IMR-90 (cell line): ENCODE results near the gene MITD1. TPM values are rescaled to one million over a fixed set of nuclear protein-coding genes. Genes with fewer than 3 reads are reported as not detected.

Experiments used
- ATAC-seq: fragments of 200-7000 bp; cut with Tn5 transposase; 2 replicates; pipeline ENCODE4 v1.9.1; 2020; ENCODE audit warnings: low read depth, mild to moderate bottlenecking, moderate library complexity
- BruUV-seq: library from RNA; stranded (reverse); fragments of 400-500 nt; replicated peaks from 2 replicates; lab custom pipeline; 2021; lab: Mats Ljungman, UMichigan
- CTCF ChIA-PET: fragments of 300-600 bp; formaldehyde crosslinking; extraction: SDS; loops from one replicate; lab custom pipeline; 2021; ENCODE audit warnings: antibody characterized with exemption; lab: Yijun Ruan, JAX
- POLR2A ChIA-PET: fragments of 300-600 bp; sonication (Branson Sonifier 250); formaldehyde crosslinking; loops from one replicate; lab custom pipeline; 2022; ENCODE audit warnings: antibody characterized with exemption; ENCODE audit not compliant: unreplicated experiment; lab: Charles Lee
- DNase-seq: peaks from one replicate; pipeline ENCODE4 v3.0.0; 2013
- H2AFZ ChIP-seq: replicated peaks from 2 replicates; pipeline ENCODE3; 2013; ENCODE audit warnings: low read length, mild to moderate bottlenecking; ENCODE audit not compliant: poor library complexity
- H2AK5ac ChIP-seq: 2 replicates; pipeline ENCODE4 v1.6.1; 2013; ENCODE audit warnings: low read depth, low read length, inconsistent platforms
- H2AK9ac ChIP-seq: replicated peaks from 2 replicates; pipeline ENCODE3; 2013; ENCODE audit warnings: mild to moderate bottlenecking, low read depth, low read length, moderate library complexity; ENCODE audit not compliant: poor library complexity
- H2BK120ac ChIP-seq: 2 replicates; pipeline ENCODE4 v1.6.1; 2013; ENCODE audit warnings: low read depth, low read length, inconsistent platforms
- H2BK15ac ChIP-seq: 3 replicates; pipeline ENCODE4 v1.6.1; 2013; ENCODE audit warnings: low read depth, low read length, inconsistent platforms
- H2BK20ac ChIP-seq: 2 replicates; pipeline ENCODE4 v1.6.1; 2013; ENCODE audit warnings: low read depth, mild to moderate bottlenecking, inconsistent platforms, low read length, moderate library complexity
- H2BK5ac ChIP-seq: 2 replicates; pipeline ENCODE4 v1.6.1; 2013; ENCODE audit warnings: mild to moderate bottlenecking, low read depth, low read length, inconsistent platforms; ENCODE audit not compliant: poor library complexity, severe bottlenecking
- H3K14ac ChIP-seq: replicated peaks from 2 replicates; pipeline ENCODE4 v1.6.1; 2013; ENCODE audit warnings: low read depth, low read length, inconsistent platforms
- H3K18ac ChIP-seq: 2 replicates; pipeline ENCODE4 v1.6.1; 2013; ENCODE audit warnings: low read depth, low read length, control low read depth
- H3K23ac ChIP-seq: 2 replicates; pipeline ENCODE4 v1.6.1; 2013; ENCODE audit warnings: low read depth, low read length, inconsistent platforms
- H3K27ac ChIP-seq: 2 replicates; pipeline ENCODE4 v1.5.1; 2013; ENCODE audit warnings: mild to moderate bottlenecking, control low read depth, low read length; ENCODE audit not compliant: insufficient read depth
- H3K27me3 ChIP-seq: 2 replicates; pipeline ENCODE4 v1.6.1; 2013; ENCODE audit warnings: low read length; ENCODE audit not compliant: control insufficient read depth, insufficient read depth
- H3K36me3 ChIP-seq: 2 replicates; pipeline ENCODE4 v1.6.1; 2013; ENCODE audit warnings: low read length, mixed read lengths; ENCODE audit not compliant: control insufficient read depth, insufficient read depth
- H3K4ac ChIP-seq: 2 replicates; pipeline ENCODE4 v1.6.1; 2013; ENCODE audit warnings: low read depth, low read length, inconsistent platforms
- H3K4me1 ChIP-seq: 2 replicates; pipeline ENCODE4 v1.6.1; 2013; ENCODE audit warnings: low read length, mixed read lengths; ENCODE audit not compliant: control insufficient read depth, insufficient read depth
- H3K4me2 ChIP-seq: 2 replicates; pipeline ENCODE4 v1.6.1; 2013; ENCODE audit warnings: low read depth, mild to moderate bottlenecking, control low read depth, low read length, moderate library complexity
- H3K4me3 ChIP-seq: 2 replicates; pipeline ENCODE4 v1.5.1; 2013; ENCODE audit warnings: low read depth, mild to moderate bottlenecking, control low read depth, low read length, moderate library complexity; ENCODE audit not compliant: insufficient read depth
- H3K56ac ChIP-seq: 2 replicates; pipeline ENCODE4 v1.6.1; 2013; ENCODE audit warnings: low read length, inconsistent platforms; ENCODE audit not compliant: insufficient read depth; ENCODE audit errors: extremely low read depth
- H3K79me1 ChIP-seq, 2 experiments: 2 replicates each; pipeline ENCODE4 v1.6.1; 2013; ENCODE audit warnings: low read length in 2 of 2, inconsistent platforms in 1 of 2, low read depth in 1 of 2
- H3K9ac ChIP-seq: 2 replicates; pipeline ENCODE4 v1.6.1; 2013; ENCODE audit warnings: low read depth, low read length, control low read depth
- H3K9me1 ChIP-seq: 2 replicates; pipeline ENCODE4 v1.6.1; 2013; ENCODE audit warnings: low read length, inconsistent platforms; ENCODE audit not compliant: insufficient read depth
- H3K9me3 ChIP-seq: 2 replicates; pipeline ENCODE4 v1.6.1; 2013; ENCODE audit warnings: low read length; ENCODE audit not compliant: control insufficient read depth, insufficient read depth
- H4K20me1 ChIP-seq: 2 replicates; pipeline ENCODE4 v1.6.1; 2013; ENCODE audit warnings: low read length, inconsistent platforms; ENCODE audit not compliant: insufficient read depth
- H4K5ac ChIP-seq: 2 replicates; pipeline ENCODE4 v1.6.1; 2013; ENCODE audit warnings: mild to moderate bottlenecking, low read depth, low read length, control low read depth
- H4K8ac ChIP-seq, 2 experiments: 2 replicates each; pipeline ENCODE4 v1.6.1; 2013; ENCODE audit warnings: low read depth in 2 of 2, low read length in 2 of 2, control low read depth in 1 of 2, inconsistent platforms in 1 of 2
- H4K91ac ChIP-seq: 2 replicates; pipeline ENCODE4 v1.6.1; 2013; ENCODE audit warnings: low read depth, low read length, inconsistent platforms; ENCODE audit not compliant: insufficient read depth
- BHLHE40 ChIP-seq: fragments of 150-350 bp; IDR thresholded peaks from 2 replicates; pipeline ENCODE4 v1.6.1; 2016; ENCODE audit warnings: mild to moderate bottlenecking, low read depth, low read length
- CHD1 ChIP-seq: IDR thresholded peaks from 2 replicates; pipeline ENCODE4 v1.6.1; 2012; ENCODE audit warnings: low read depth, low read length, improper control_type of control experiment
- MAFK ChIP-seq: IDR thresholded peaks from 2 replicates; pipeline ENCODE4 v1.6.1; 2012; ENCODE audit warnings: low read depth, low read length, improper control_type of control experiment
- NFE2L2 ChIP-seq: fragments of 150-350 bp; IDR thresholded peaks from 2 replicates; pipeline ENCODE4 v1.6.1; 2016; ENCODE audit warnings: low read depth, mild to moderate bottlenecking, low read length
- RFX5 ChIP-seq: IDR thresholded peaks from 2 replicates; pipeline ENCODE4 v1.8.0; 2012; ENCODE audit warnings: low read depth, mild to moderate bottlenecking, low read length, moderate library complexity
- WGBS, 2 experiments: methylation state at CpG; one replicate each; pipeline versions ENCODE4 v1.1.5 to v1.1.7; 2013; ENCODE audit warnings: missing lambda C conversion rate in 2 of 2; ENCODE audit not compliant: insufficient read length in 1 of 2; ENCODE audit errors: extremely low coverage in 2 of 2; 5-methylcytosine and 5-hydroxymethylcytosine counted together
- dilution Hi-C: fragments of 300-500 bp; cut with HindIII; formaldehyde crosslinking; loops from one replicate; pipeline ENCODE4 v1.14.3; 2018; ENCODE audit warnings: low sequenced_read_pairs; ENCODE audit not compliant: unreplicated experiment
- in situ Hi-C: fragments of 300-500 bp; cut with MboI; formaldehyde crosslinking; loops from 3 replicates; pipeline ENCODE4 v1.14.3; 2019; ENCODE audit warnings: low sequenced_read_pairs, inconsistent platforms, mixed read lengths
- intact Hi-C: fragments of 100-400 bp; cut with micrococcal nuclease; formaldehyde crosslinking; loops from 2 replicates; pipeline ENCODE4 v1.10.0; 2022
- polyA plus RNA-seq, 3 experiments: library from polyadenylated mRNA; depleted of rRNA; stranded (reverse); fragments of >200 nt; gene quantifications; 2 replicates each; pipeline ENCODE4 v1.2.3, GENCODE V29; 2012; ENCODE audit warnings: low replicate concordance in 1 of 3
- total RNA-seq: library from RNA; depleted of rRNA; stranded (reverse); fragments of >200 nt; gene quantifications from 2 replicates; pipeline ENCODE4 v1.2.3, GENCODE V29; 2012

Gene MITD1
- total and polyA plus RNA-seq, 2 of the 4 experiments (the other 2 are of a cell fraction) = 4.3 to 18.7 TPM

GRCh38 chr2:99181624-99182000 is 754 bp upstream of the MITD1 start:
- Histone ChIP-seq H3K27me3 (no peaks in the 10 kb centered on the region), H2BK5ac (no peak overlapping the region), H2BK20ac (no peak overlapping the region), H3K9me3 (no peaks in the 10 kb centered on the region), H3K4me3 (peak overlapping the region; percentile 75), H2AK5ac (peak overlapping the region; percentile 74), H3K23ac (peak overlapping the region; percentile 79; the same call in 1 of the 2 replicates), H4K8ac (peak overlapping the region; percentile 32 to 97), H2BK15ac (no peak overlapping the region), H3K4me1 (no peaks in the 10 kb centered on the region; the same call in 1 of the 2 replicates), H3K14ac (peak overlapping the region; percentile 86), H3K79me1 (peaks cover 27 to 43% of the 10 kb centered on the region in 2 experiments; a peak in 3 of 4 replicates), H4K91ac (peak overlapping the region; percentile 19; the same call in 1 of the 2 replicates), H4K20me1 (no peaks in the 10 kb centered on the region), H3K4me2 (peak overlapping the region; percentile 100), H4K5ac (0 out of 2 replicates have a peak overlapping the region, but pooled peaks have one; percentile 49), H3K27ac (0 out of 2 replicates have a peak overlapping the region, but pooled peaks have one; percentile 47), H3K4ac (0 out of 2 replicates have a peak overlapping the region, but pooled peaks have one; percentile 36), H2BK120ac (no peak overlapping the region), H3K56ac (peak overlapping the region; percentile 90; the same call in 1 of the 2 replicates), H3K36me3 (no peaks in the 10 kb centered on the region), H3K9me1 (no peaks in the 10 kb centered on the region; the same call in 1 of the 2 replicates), H2AFZ (no peak overlapping the region), H2AK9ac (peak overlapping the region; percentile 71), H3K18ac (no peak overlapping the region), H3K9ac (peak overlapping the region; percentile 78)
- TF ChIP-seq BHLHE40 (no peak), CHD1 (no peak), NFE2L2 (no peak), MAFK (no peak), RFX5 (no peak)
- CTCF ChIA-PET = interaction anchor here (0.7 kb wide), 1 partner anchor 803 kb away, joined by 3 read pairs; no protein-coding TSS in a partner anchor
- POLR2A ChIA-PET = no interaction called here
- no TSS peak for BruUV-seq
- WGBS, 2 experiments = 0% methylated on average over 1 of the region's 4 CpGs; no CpG with 5 or more reads in 1 of the 2 experiments
- intact Hi-C loops = loop anchor here (1.0 kb wide), 3 partner anchors 155 to 1079 kb away; partner anchors contain the start of genes REV1 and TXNDC9
- peak; percentile 1 for DNase-seq
- in situ Hi-C loops = loop anchor here (10.0 kb wide), 2 partner anchors 153 to 293 kb away; partner anchors contain the start of genes EIF5B and TXNDC9
- no peak for ATAC-seq
- dilution Hi-C loops = no loop called here
